MM.1S (cell line): Measurements from ENCODE around the gene EPB41L3.

Source experiments
- DNase-seq: peaks from one replicate; pipeline ENCODE4 v3.0.0-alpha.2; 2015
- H2AFZ ChIP-seq: fragments of 300-600 bp; sonication (generic); 2 replicates; pipeline ENCODE4 v1.6.0; 2016; ENCODE audit warnings: antibody characterized with exemption, low read length
- H3F3A ChIP-seq: fragments of 300-600 bp; sonication (generic); 2 replicates; pipeline ENCODE4 v1.6.1; 2016; ENCODE audit warnings: mild to moderate bottlenecking, antibody characterized with exemption, low read length, moderate library complexity, mixed read lengths; ENCODE audit not compliant: insufficient read depth
- H3K27ac ChIP-seq: fragments of 300-600 bp; sonication (generic); 2 replicates; pipeline ENCODE4 v1.5.1; 2016; ENCODE audit warnings: mild to moderate bottlenecking, low read length
- H3K27me3 ChIP-seq: fragments of 300-600 bp; sonication (generic); replicated peaks from 2 replicates; pipeline ENCODE4 v1.6.0; 2016; ENCODE audit warnings: low read length; ENCODE audit not compliant: insufficient read depth
- H3K36me3 ChIP-seq: fragments of 300-600 bp; sonication (generic); replicated peaks from 2 replicates; pipeline ENCODE4 v1.6.1; 2016; ENCODE audit warnings: mild to moderate bottlenecking, low read length, mixed read lengths; ENCODE audit not compliant: insufficient read depth
- H3K4me1 ChIP-seq: fragments of 300-600 bp; sonication (generic); 2 replicates; pipeline ENCODE4 v1.6.1; 2016; ENCODE audit warnings: low read length, mixed read lengths
- H3K4me2 ChIP-seq: fragments of 300-600 bp; sonication (generic); 2 replicates; pipeline ENCODE4 v1.6.0; 2016; ENCODE audit warnings: low read depth, low read length
- H3K4me3 ChIP-seq: fragments of 300-600 bp; sonication (generic); 2 replicates; pipeline ENCODE4 v1.5.1; 2016; ENCODE audit warnings: low read length, mixed read lengths
- H3K79me2 ChIP-seq: fragments of 300-600 bp; sonication (generic); 2 replicates; pipeline ENCODE4 v1.6.1; 2016; ENCODE audit warnings: mixed run types, low read length, mixed read lengths
- H3K9ac ChIP-seq: fragments of 300-600 bp; sonication (generic); 2 replicates; pipeline ENCODE4 v1.6.1; 2016; ENCODE audit warnings: low read length, mixed read lengths
- H3K9me2 ChIP-seq: fragments of 300-600 bp; sonication (generic); replicated peaks from 2 replicates; pipeline ENCODE4 v1.6.1; 2016; ENCODE audit warnings: mild to moderate bottlenecking, low read length, mixed read lengths; ENCODE audit not compliant: insufficient read depth
- H3K9me3 ChIP-seq: fragments of 300-600 bp; sonication (generic); replicated peaks from 2 replicates; pipeline ENCODE4 v1.6.1; 2016; ENCODE audit warnings: mild to moderate bottlenecking, low read length, mixed read lengths; ENCODE audit not compliant: insufficient read depth
- H4K20me1 ChIP-seq: fragments of 300-600 bp; sonication (generic); 2 replicates; pipeline ENCODE4 v1.6.1; 2016; ENCODE audit warnings: mild to moderate bottlenecking, low read length, moderate library complexity, mixed read lengths; ENCODE audit not compliant: insufficient read depth
- EZH2 ChIP-seq: fragments of 300-600 bp; sonication (generic); optimal IDR thresholded peaks from 2 replicates; pipeline ENCODE3; 2017; ENCODE audit warnings: low read depth, mild to moderate bottlenecking, antibody characterized with exemption, low read length, mixed read lengths
- EZH2phosphoT487 ChIP-seq: fragments of 300-600 bp; sonication (generic); IDR thresholded peaks from 2 replicates; pipeline ENCODE4 v1.6.1; 2018; ENCODE audit warnings: antibody characterized with exemption, low read length
- TF ChIP-seq, protein P1 (sequence below): fragments of 300-600 bp; sonication (generic); IDR thresholded peaks from 2 replicates; pipeline ENCODE4 v1.5.1; 2016; ENCODE audit warnings: antibody characterized with exemption, low read length, mixed read lengths

The EPB41L3 gene

DNA sequence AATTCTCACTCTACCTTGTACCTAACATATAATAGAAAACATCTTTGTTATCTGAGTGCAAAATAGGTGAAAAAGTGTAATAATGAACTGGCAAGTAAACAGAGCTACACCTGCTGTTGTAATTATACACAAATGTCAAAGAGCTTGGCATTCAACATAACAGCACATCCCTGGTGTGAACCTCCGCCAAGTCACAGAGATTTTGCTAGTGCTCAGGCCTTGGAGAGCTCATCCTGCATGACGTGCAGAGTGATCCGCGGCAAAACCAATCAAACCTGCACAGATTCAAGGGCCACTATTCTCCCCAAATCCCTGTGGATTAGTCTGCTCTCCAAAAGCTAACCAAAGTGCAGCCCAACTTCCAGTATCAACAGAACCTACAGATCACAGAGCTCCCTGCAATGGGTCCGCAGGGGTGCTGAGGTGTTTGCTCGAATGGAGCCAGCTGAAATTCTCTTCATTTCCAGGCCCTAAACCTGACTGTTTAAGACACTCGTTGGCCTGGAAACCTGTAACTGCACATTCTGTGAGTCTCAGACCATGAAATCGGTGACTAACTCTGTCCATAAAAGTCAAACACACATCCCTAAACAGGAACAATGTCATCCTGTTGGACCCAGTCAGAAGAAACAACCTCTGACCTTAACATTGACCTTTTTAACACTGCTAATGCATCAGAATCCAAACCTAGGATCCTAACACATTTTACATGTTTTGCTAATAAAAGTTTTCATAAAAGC, 111.8 kb downstream of the EPB41L3 start:
- H4K20me1 ChIP-seq, result no peaks in the 10 kb centered on the region
- no peaks in the 10 kb centered on the region for H3K9me2 ChIP-seq
- H3K9me3 ChIP-seq, result no peaks in the 10 kb centered on the region
- no peak overlapping the region for H3K27ac ChIP-seq
- no peak for DNase-seq
- H3K4me2 ChIP-seq, result no peak overlapping the region
- H3F3A ChIP-seq, result no peaks in the 10 kb centered on the region
- no peaks in the 10 kb centered on the region for H3K79me2 ChIP-seq
- no peak overlapping the region for H2AFZ ChIP-seq
- no peak overlapping the region for H3K4me3 ChIP-seq
- no peak overlapping the region for H3K9ac ChIP-seq
- no peaks in the 10 kb centered on the region for H3K27me3 ChIP-seq
- TF ChIP-seq, protein P1, sequence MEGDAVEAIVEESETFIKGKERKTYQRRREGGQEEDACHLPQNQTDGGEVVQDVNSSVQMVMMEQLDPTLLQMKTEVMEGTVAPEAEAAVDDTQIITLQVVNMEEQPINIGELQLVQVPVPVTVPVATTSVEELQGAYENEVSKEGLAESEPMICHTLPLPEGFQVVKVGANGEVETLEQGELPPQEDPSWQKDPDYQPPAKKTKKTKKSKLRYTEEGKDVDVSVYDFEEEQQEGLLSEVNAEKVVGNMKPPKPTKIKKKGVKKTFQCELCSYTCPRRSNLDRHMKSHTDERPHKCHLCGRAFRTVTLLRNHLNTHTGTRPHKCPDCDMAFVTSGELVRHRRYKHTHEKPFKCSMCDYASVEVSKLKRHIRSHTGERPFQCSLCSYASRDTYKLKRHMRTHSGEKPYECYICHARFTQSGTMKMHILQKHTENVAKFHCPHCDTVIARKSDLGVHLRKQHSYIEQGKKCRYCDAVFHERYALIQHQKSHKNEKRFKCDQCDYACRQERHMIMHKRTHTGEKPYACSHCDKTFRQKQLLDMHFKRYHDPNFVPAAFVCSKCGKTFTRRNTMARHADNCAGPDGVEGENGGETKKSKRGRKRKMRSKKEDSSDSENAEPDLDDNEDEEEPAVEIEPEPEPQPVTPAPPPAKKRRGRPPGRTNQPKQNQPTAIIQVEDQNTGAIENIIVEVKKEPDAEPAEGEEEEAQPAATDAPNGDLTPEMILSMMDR, result no peak
- TF ChIP-seq EZH2phosphoT487 (no peak), EZH2 (no peak)
- H3K4me1 ChIP-seq, result no peaks in the 10 kb centered on the region
- no peaks in the 10 kb centered on the region for H3K36me3 ChIP-seq

DNA sequence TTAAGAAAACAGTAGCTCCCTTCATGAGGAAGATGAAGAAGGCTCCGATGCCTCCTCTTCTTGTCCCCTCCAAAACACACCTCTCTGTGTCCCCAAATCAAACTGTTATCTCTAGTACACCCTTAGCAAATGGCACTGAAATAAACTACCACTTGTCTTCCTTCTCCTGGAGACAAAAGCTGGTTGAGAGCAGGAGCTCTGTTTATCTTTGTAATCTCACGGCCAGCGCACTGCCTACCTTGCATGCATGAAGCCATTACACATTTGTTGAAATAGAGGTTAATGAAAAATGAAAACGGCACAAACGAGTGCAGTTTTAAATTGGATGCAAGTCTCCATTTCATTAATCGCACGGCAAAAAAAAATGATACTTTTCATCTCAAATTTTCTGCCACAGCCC, 113.7 kb downstream of the EPB41L3 start:
- Histone ChIP-seq H3K4me3 (no peak overlapping the region), H3F3A (no peaks in the 10 kb centered on the region; the same call in 1 of the 2 replicates), H3K36me3 (no peaks in the 10 kb centered on the region), H2AFZ (no peak overlapping the region), H3K4me1 (peaks cover 7% of the 10 kb centered on the region), H4K20me1 (no peaks in the 10 kb centered on the region), H3K4me2 (no peak overlapping the region), H3K27ac (no peak overlapping the region), H3K9me2 (no peaks in the 10 kb centered on the region), H3K9me3 (no peaks in the 10 kb centered on the region), H3K9ac (no peak overlapping the region), H3K27me3 (no peaks in the 10 kb centered on the region), H3K79me2 (no peaks in the 10 kb centered on the region)
- no peak for DNase-seq
- no peak for TF ChIP-seq EZH2

DNA sequence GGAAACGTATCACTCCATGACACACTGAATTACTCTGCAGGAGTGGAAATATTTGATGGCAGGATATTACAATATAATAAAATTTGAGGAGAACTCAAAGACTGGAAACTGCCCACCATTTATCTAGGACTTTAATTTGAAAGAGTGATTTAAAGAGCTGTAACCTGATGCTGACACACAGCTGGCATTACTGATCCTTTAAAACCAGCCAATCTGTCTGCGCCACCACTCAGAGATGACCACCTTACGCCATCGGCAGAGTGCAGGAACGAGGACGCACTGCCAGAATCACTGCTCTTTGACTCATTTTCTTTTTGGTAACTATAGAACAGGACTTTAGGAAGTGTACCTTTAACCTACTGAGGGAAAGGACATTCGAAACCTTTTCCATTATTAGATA, 114.1 kb downstream of the EPB41L3 start:
- no peak overlapping the region for H3K4me2 ChIP-seq
- no peak overlapping the region for H2AFZ ChIP-seq
- no peaks in the 10 kb centered on the region for H3K9me2 ChIP-seq
- H4K20me1 ChIP-seq, result no peaks in the 10 kb centered on the region
- H3K27ac ChIP-seq, result no peak overlapping the region
- TF ChIP-seq EZH2, result no peak
- no peak for TF ChIP-seq EZH2phosphoT487
- TF ChIP-seq, protein P1, result no peak
- no peaks in the 10 kb centered on the region; the same call in 1 of the 2 replicates for H3F3A ChIP-seq
- H3K9ac ChIP-seq, result no peak overlapping the region
- DNase-seq, result no peak
- no peaks in the 10 kb centered on the region for H3K79me2 ChIP-seq
- peaks cover 7% of the 10 kb centered on the region for H3K4me1 ChIP-seq
- no peaks in the 10 kb centered on the region for H3K27me3 ChIP-seq
- H3K4me3 ChIP-seq, result no peak overlapping the region
- H3K9me3 ChIP-seq, result no peaks in the 10 kb centered on the region
- no peaks in the 10 kb centered on the region for H3K36me3 ChIP-seq

DNA sequence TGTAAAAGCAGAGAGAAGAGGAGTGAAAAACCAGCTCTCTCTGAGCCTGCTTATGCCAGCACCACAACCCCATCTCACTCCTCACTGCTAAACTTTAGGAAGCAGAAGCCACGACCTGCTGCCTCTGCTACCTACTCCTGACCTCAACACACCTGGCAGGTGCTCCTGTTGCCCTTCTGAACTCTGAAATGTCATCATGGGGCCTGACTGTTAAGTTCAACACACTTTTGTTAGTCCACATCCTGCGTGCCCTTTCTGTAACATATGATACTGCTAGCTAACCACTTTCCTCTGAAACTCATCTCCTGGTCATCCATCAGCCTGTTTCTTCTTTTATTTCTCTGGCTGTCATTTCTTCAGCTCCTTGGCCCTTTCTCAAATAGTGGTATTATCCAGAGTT, 118.1 kb downstream of the EPB41L3 start:
- Histone ChIP-seq H3K4me3 (no peak overlapping the region), H3K9ac (no peak overlapping the region), H3K36me3 (no peaks in the 10 kb centered on the region), H3F3A (no peaks in the 10 kb centered on the region; the same call in 1 of the 2 replicates), H4K20me1 (no peaks in the 10 kb centered on the region), H3K27me3 (no peaks in the 10 kb centered on the region), H3K79me2 (no peaks in the 10 kb centered on the region), H3K27ac (no peak overlapping the region), H3K4me1 (peaks cover 7% of the 10 kb centered on the region), H2AFZ (no peak overlapping the region), H3K9me3 (no peaks in the 10 kb centered on the region), H3K9me2 (no peaks in the 10 kb centered on the region), H3K4me2 (no peak overlapping the region)
- peak; percentile 82 for DNase-seq
- TF ChIP-seq EZH2phosphoT487 (no peak), EZH2 (no peak)
- TF ChIP-seq, protein P1, result no peak
